ENCODE data around the gene MCUR1.

- TF ChIP-seq EZH2 (IDR thresholded peaks at IDR 0.05; ENCODE audit: insufficient read depth, poor library complexity, severe bottlenecking) (no peak), EZH2phosphoT487 (IDR thresholded peaks at IDR 0.05; ENCODE audit: insufficient read depth, low read depth) (no peak)
Measured at GRCh38 chr6:13832778-13833177, 18.4 kb upstream of the MCUR1 start.
